Stimulated activated naive CD8-positive, alpha-beta T cell treated with anti-CD3 and anti-CD28 coated beads, Interleukin-15, Interleukin-2, amounts not matched to agents 100 U/mL and 50 U/mL, for 24 hours (primary cell): Measurements from ENCODE around the gene TTLL3.
"Not testable (repeated sequence)": the region's sequence is repeated elsewhere in the genome, so short reads cannot be mapped to it uniquely, and the experiment has no call there.

Experiments used
- ATAC-seq: fragments of 150-1000 bp; cut with Tn5 transposase; one replicate; pipeline ENCODE4 v1.10.0; 2021
- DNase-seq: peaks from one replicate; pipeline ENCODE4 v3.0.0; 2021

TTLL3 gene

DNA sequence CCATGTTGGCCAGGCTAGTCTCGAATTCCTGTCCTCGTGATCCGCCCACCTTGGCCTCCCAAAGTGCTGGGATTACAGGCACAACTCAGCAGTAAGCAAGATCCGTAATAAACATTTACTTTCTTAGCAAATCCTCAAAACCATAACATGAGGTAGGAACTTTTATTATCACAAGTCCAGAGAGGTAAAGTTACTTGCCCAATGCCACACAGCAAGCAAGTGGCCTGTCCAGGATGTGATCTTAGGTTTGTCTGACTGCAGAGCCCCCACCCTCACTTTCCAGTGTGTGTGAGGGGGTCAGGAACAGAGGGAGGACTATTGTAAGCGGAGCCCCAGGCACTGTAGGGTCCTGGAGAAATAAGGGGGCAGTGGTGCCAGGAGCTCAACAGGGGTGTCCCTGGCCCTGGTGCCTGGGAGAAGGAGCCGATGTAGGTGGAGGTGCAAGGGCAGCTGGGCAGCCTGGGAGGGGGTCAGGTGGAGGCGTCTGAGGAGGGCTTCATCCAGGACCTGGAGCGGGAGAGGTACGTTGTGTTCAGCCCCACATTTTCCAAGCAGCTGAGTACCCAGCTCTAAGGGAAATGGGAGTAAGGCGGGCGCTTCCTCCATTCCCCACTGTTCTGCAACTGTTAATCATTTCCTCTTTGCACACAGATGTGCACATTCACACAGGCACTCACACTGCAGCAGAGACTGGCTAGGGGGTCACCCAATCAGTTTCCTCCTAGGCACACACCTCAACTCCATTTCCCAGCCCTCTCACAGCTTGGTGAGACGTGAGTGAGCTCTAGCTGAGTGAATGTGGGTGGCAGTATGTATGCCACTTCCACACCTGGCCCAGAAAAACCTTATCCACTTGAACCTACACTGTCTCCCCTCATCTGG, 27.9 kb downstream of the TTLL3 start:
- DNase-seq (no peak), ATAC-seq (no peak)

DNA sequence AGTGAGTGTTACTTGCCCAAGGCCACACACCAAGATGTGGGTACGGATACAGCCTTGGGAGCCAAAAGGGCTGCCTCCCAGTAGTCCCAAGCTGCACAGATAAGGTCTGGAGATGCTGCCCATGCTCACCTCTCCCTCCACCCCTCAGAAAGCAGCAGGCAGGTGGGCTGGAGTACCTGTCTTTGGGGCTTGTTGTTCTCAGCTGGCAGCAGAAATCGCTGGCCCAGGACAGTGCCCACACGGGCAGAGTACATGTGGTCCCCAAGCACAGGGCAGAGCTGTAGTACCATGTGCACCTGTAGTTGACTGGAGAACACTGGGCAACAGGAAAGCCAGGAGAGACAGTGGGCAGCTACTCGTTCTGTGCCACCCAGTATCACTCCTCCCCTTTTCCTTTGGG, 28.8 kb downstream of the TTLL3 start:
- DNase-seq (no peak), ATAC-seq (no peak)

DNA sequence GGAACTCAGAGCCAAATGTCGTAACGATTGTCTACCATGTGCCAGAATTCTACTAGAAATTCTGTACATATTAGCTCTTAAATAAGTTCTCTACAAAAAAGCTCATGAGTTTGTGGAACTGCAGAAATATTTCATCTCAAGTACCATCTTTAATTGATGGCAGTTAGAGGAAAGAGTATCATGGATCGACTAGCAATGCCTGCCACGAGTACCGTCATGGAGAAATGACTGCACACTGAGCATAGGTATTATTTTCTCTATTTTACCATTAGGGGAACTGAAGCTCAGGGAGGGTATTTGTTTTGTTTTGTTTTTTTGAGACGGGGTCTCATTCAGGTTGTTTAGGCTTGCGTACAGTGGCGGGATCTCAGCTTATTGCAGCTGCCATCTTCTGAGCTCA, 31.0 kb downstream of the TTLL3 start:
- no peak for DNase-seq
- no peak for ATAC-seq

DNA sequence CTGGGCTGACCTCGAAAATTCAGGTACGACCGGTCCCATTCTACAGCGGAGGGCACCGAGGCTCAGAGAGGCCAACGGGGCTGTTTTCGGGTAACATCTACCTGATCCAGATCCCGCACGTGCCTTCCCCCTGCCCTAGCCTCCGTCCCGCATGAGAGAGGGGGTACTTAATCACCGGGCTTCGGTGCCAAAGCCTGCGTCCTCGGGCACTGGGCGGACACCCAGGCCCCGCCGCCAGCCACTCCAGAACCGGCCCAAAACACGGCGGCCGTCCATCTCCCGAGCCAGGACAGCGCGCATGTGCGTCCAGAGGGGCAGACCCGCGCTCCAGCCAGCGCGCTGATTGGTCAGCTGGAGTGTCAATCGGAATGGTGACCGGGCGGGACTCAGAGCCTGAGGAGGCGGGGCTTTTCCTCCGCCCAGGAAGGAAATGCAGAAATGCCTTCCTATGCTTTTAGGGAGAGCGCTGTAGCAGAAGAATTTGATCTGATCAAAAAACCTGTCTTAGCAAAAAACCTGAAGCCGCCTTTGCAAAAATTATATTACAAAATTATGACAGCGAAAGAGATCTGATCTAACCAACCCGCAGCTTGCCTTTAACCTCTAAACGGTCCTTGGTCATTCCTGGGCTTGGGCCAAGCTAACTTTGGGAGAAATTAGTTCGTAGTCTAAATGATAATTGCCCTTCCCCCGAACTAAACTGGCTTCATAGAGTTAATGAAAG, 33.8 kb downstream of the TTLL3 start, which contains the start of gene RPUSD3:
Gene RPUSD3, minus strand, starts transcription at position 294 of the 724 bp plus-strand sequence. Its CDS starts 18 bp downstream, at position 276.
- peak; percentile 99 for DNase-seq
- ATAC-seq: peak; percentile 99

DNA sequence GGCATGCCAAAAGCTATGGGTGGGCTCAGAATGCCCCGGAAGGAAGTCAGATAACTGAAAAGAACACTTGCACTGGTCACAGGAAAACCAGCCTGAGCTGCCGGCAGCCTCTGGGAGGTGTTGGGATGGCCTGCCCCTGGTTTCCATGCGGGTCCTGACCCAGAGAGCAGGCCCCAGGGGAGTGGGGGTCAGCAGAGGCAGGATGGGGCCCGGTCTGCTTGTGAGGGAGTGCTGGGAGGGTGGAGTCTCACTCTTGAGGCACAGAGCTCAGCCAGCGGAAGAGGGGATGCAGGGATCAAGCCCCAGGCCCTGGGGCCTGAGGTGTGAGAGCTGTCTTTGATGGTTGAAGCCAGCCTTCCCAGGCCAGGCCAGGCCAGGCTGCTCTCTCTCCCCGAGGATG, 36.2 kb downstream of the TTLL3 start:
- no peak for DNase-seq
- no peak for ATAC-seq

- no peak for DNase-seq
- no peak for ATAC-seq
These were observed 36.9 kb downstream of the TTLL3 start for GRCh38 chr3:9846931-9847488.

GRCh38 chr3:9847870-9848269, 37.8 kb downstream of the TTLL3 start:
- DNase-seq, ATAC-seq: not testable (repeated sequence)

DNA sequence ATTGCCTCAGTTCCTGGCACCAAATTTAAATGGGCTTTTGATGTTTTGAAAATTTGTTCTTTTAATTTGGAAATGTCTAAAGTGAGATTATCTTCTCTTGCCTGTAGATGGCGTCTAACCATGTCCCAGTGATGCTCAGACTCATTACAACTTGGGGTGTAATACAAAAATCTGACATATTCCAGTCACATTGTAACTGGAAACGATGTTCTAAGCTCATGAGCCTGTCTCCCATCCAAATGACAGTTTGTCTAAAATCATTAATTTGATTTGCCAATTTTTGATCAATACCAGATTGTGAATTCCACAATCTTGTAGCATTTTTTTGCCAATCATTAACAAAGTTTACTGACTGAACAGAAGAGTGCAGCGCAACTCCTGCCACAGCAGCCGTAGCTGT, 38.8 kb downstream of the TTLL3 start:
- DNase-seq, ATAC-seq: not testable (repeated sequence)

- ATAC-seq, DNase-seq: not testable (repeated sequence)
These were observed 41.3 kb downstream of the TTLL3 start for GRCh38 chr3:9851383-9851782.

GRCh38 chr3:9851926-9852325, 41.9 kb downstream of the TTLL3 start:
- DNase-seq, ATAC-seq: not testable (repeated sequence)

GRCh38 chr3:9852528-9852927, 42.5 kb downstream of the TTLL3 start:
- ATAC-seq (no peak), DNase-seq (no peak)

DNA sequence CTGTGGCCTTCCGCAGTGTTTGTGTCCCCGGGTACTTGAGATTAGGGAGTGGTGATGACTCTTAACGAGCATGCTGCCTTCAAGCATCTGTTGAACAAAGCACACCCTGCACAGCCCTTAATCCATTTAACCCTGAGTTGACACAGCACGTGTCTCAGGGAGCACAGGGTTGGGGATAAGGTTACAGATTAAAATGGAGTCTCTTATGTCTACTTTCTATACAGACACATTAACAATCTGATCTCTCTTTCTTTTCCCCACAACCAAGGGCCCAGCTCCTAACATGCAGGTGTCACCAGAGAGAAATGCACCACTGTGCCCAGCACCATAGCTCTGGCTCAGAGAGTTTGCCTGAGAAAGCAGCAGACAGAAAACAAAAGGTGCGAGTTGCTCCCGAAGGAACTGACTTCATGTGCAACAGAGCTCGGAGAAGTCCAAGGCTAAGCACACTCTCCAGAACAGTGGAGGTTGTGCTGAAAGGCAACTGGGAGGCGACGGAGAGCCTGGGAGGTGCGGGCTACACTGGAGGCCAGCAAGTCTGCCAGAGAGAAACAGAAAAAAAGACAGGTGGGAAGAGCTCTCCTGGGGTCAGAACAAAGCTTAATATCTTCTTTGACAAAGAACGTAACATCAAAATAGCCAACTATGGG, 44.4 kb downstream of the TTLL3 start:
- not testable (repeated sequence) for DNase-seq, ATAC-seq

- DNase-seq: no peak
- no peak for ATAC-seq
These were observed 45.5 kb downstream of the TTLL3 start for GRCh38 chr3:9855594-9855993.

GRCh38 chr3:9859530-9860025, 49.5 kb downstream of the TTLL3 start:
- ATAC-seq (no peak), DNase-seq (no peak)

- ATAC-seq: no peak
- DNase-seq: no peak
These were observed 51.1 kb downstream of the TTLL3 start for GRCh38 chr3:9861201-9861600.

- ATAC-seq (no peak), DNase-seq (no peak)
These were observed 51.6 kb downstream of the TTLL3 start for GRCh38 chr3:9861626-9862130.

DNA sequence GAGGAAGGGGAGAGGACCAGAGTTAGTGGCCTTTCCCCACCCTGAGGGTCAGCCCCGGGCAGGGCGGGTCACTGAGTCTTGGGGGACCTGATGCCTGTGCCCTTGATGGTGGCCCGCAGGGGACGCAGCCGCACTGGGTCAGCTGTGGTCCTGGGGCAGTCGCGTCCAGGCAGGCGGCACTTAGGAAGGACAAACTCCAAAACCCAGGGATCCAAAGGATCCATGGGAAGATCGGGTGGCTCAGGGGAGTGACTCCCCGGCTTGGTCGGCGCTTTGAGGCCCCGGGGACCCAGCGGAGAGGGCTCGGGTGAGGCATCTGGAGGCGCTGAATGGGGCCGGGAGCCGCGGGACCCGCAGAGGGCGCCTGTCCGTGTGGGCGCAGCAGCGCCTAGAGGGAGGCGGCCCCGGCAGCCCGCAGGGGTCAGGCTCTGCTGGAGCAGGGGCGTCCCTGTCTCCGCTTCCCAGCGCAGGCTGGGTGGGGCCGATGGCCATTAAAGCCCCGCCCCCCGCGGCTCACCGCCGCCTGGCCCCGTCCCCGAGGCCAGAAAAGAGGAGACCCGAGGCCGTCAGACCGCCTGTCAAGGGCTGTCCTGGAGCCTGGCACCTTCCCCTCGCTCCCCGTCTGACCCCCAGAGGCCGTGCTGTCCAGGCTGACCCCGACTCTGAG, 52.5 kb downstream of the TTLL3 start:
- ATAC-seq (peak; percentile 83), DNase-seq (peak; percentile 44)

- no peak for DNase-seq
- no peak for ATAC-seq
These were observed 53.2 kb downstream of the TTLL3 start for GRCh38 chr3:9863058-9863772.

DNA sequence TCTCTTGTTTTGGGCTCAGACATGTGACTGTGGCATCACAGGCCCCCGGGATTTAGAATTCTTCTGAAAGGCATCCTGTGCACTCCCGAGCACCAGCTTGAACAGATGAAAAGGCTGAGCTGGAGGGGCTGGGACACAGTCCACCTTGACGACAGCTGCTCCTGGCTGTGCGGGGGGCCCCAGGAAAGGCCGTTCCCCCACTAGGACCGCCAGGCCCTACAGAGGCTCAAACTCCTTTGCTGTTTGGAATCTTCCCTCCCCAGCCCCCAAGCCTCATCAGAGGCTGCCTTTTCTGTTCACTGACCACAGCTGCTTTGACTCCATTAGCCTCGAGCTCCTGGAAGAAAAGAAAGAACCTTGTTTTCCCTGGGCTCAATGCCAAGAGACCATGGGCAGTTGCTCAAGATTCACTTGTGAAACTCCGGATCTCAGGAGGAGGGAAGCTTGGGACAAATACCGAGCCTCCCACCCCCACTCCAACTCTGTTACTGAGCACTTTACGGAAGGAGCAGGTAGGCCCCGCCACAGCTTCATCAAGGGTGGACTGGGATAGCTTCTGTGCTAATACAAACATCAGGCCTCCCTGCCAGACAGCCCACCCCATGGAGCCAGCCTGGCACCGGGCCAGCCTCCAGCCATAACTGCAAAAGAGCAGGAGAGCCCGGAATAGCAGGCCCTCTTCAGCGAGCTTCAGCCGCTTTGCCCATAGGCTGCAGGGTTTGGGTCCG, 54.3 kb downstream of the TTLL3 start:
- DNase-seq: no peak
- ATAC-seq: no peak

- ATAC-seq, DNase-seq: not testable (repeated sequence)
These were observed 55.1 kb downstream of the TTLL3 start for GRCh38 chr3:9865125-9865637.
